Small intestine (tissue), 4 donors: ENCODE data around the gene MST1R. TPM values are rescaled to one million over a fixed set of nuclear protein-coding genes. Genes with fewer than 3 reads are reported as not detected.

Experiments
- polyA plus RNA-seq, 4 donors: library from polyadenylated mRNA; stranded (reverse) in 3 of 4; unstranded in 1 of 4; fragments of 200-250 nt in 3 of 4; fragments of 120-200 nt in 1 of 4; gene quantifications; one replicate each; pipeline versions ENCODE4 v1.2.1 to v1.2.3, GENCODE V29; 2013
- donor health status: healthy with polysubstance abuse.
- donor health status: Bipolar disorder and iron deficiency.
- donor health status: healthy.

The MST1R gene
- polyA plus RNA-seq, 4 donors, result 46.8 to 145 (median 84.5) TPM

Other genes with a start within 250 kb of the MST1R start
- 10 to 100 TPM; 66.2 to 87.8 (median 81.9) TPM for gene APEH, start 229.5 kb downstream of the MST1R start, polyA plus RNA-seq
- gene MST1, start 214.4 kb downstream of the MST1R start, polyA plus RNA-seq, result 100 to 1,000 TPM; 157 to 488 (median 335) TPM
- gene RNF123, start 214.3 kb downstream of the MST1R start, polyA plus RNA-seq, result 10 to 100 TPM; 31.7 to 59.9 (median 38.0) TPM
- gene AMIGO3, start 184.2 kb downstream of the MST1R start, polyA plus RNA-seq, result 1 to 10 TPM in 1 of 4 donors, under 1 TPM in 2, not detected in 1; 0.81 to 1.1 (median 0.84) TPM
- 10 to 100 TPM; 18.1 to 47.1 (median 21.2) TPM for gene GMPPB, start 179.9 kb downstream of the MST1R start, polyA plus RNA-seq
- 10 to 100 TPM; 14.8 to 27.1 (median 18.2) TPM for gene IP6K1, start 117.3 kb downstream of the MST1R start, polyA plus RNA-seq
- under 1 TPM in 1 of 4 donors, not detected in 3; 0.15 TPM for gene CDHR4, start 104.0 kb downstream of the MST1R start, polyA plus RNA-seq
- 1 to 10 TPM in 3 of 4 donors, under 1 TPM in 1; 0.67 to 2.9 (median 2.4) TPM for gene INKA1, start 100.6 kb downstream of the MST1R start, polyA plus RNA-seq
- gene UBA7, start 89.9 kb downstream of the MST1R start, polyA plus RNA-seq, result 100 to 1,000 TPM in 1 of 4 donors, 10 to 100 TPM in 3; 27.7 to 160 (median 69.3) TPM
- 1 to 10 TPM; 1.4 to 8.1 (median 5.5) TPM for gene TRAIP, start 47.3 kb downstream of the MST1R start, polyA plus RNA-seq
- gene CAMKV, start 34.0 kb downstream of the MST1R start, polyA plus RNA-seq, result 10 to 100 TPM in 1 of 4 donors, under 1 TPM in 2, not detected in 1; 0.15 to 32.1 (median 0.81) TPM
- gene MON1A, start 25.9 kb upstream of the MST1R start, polyA plus RNA-seq, result 10 to 100 TPM; 15.9 to 48.1 (median 29.9) TPM
- 100 to 1,000 TPM in 3 of 4 donors, 10 to 100 TPM in 1; 61.0 to 409 (median 167) TPM for gene RBM6, start 36.3 kb upstream of the MST1R start, polyA plus RNA-seq
- gene RBM5, start 185.0 kb upstream of the MST1R start, polyA plus RNA-seq, result 100 to 1,000 TPM in 1 of 4 donors, 10 to 100 TPM in 3; 57.1 to 216 (median 84.3) TPM